ENCODE measurements around the gene MISP.
"Not testable (repeated sequence)": the region's sequence is repeated elsewhere in the genome, so short reads cannot be mapped to it uniquely, and the experiment has no call there.

The MISP gene

GRCh38 chr19:726993-727956 is 23.6 kb upstream of the MISP start:
- no peak for DNase-seq

- no peak for DNase-seq
Observed at GRCh38 chr19:728011-728410, 22.9 kb upstream of the MISP start.

- DNase-seq, result not testable (repeated sequence)
Observed at GRCh38 chr19:729564-729963, 21.3 kb upstream of the MISP start.

- no peak for DNase-seq
Observed at GRCh38 chr19:729965-730668, 20.8 kb upstream of the MISP start.

GRCh38 chr19:731000-731399 is 19.9 kb upstream of the MISP start:
- DNase-seq, result no peak

GRCh38 chr19:732148-733069 is 18.5 kb upstream of the MISP start:
- no peak for DNase-seq

- no peak for DNase-seq
Observed at GRCh38 chr19:734716-735115, 16.2 kb upstream of the MISP start.

GRCh38 chr19:736125-736524 is 14.8 kb upstream of the MISP start:
- DNase-seq, result no peak

- no peak for DNase-seq
Observed at GRCh38 chr19:737591-738093, 13.3 kb upstream of the MISP start.

GRCh38 chr19:738509-739128 is 12.3 kb upstream of the MISP start:
- DNase-seq, result no peak

GRCh38 chr19:739998-740715 is 10.8 kb upstream of the MISP start:
- DNase-seq, result no peak

- not testable (repeated sequence) for DNase-seq
Observed at GRCh38 chr19:740816-741505, 10.0 kb upstream of the MISP start.

GRCh38 chr19:741506-742131 is 9.3 kb upstream of the MISP start:
- DNase-seq, result peak; percentile 9

- no peak for DNase-seq
Observed at GRCh38 chr19:742540-743075, 8.3 kb upstream of the MISP start.

- no peak for DNase-seq
Observed at GRCh38 chr19:743168-743687, 7.7 kb upstream of the MISP start.

- not testable (repeated sequence) for DNase-seq
Observed at GRCh38 chr19:745138-745537, 5.8 kb upstream of the MISP start.

- no peak for DNase-seq
Observed at GRCh38 chr19:746208-746819, 4.6 kb upstream of the MISP start.

- no peak for DNase-seq
Observed at GRCh38 chr19:746956-747355, 4.0 kb upstream of the MISP start.
